B cell (primary cell): ENCODE measurements around the gene STX17. TPM values are rescaled to one million over a fixed set of nuclear protein-coding genes. Genes with fewer than 3 reads are reported as not detected.
A peak's percentile ranks its signal among the peaks of the same experiment; 100 is the strongest.

Experiments used
- ATAC-seq: fragments of 200-7000 bp; cut with Tn5 transposase; one replicate; pipeline ENCODE4 v1.10.0; 2021; ENCODE audit warnings: low read depth, mild to moderate bottlenecking, moderate number of reproducible peaks, moderate library complexity
- CTCF ChIA-PET: fragments of 350-600 bp; sonication (Branson Sonifier 250); formaldehyde crosslinking; loops from one replicate; lab custom pipeline; 2021; ENCODE audit warnings: antibody characterized with exemption, inconsistent platforms; lab: Charles Lee
- POLR2A ChIA-PET: fragments of 350-600 bp; sonication (Branson Sonifier 250); formaldehyde crosslinking; loops from one replicate; lab custom pipeline; 2021; ENCODE audit warnings: antibody characterized with exemption; lab: Charles Lee
- DNase-seq: peaks from one replicate; pipeline ENCODE4 v3.0.0; 2013
- H2AFZ ChIP-seq: 2 replicates; pipeline ENCODE4 v1.6.1; 2012; ENCODE audit warnings: mild to moderate bottlenecking, low read depth, low read length; ENCODE audit not compliant: insufficient read depth, poor library complexity, severe bottlenecking
- H3K27ac ChIP-seq, 2 donors: 1 replicate in 1 of 2; 2 replicates in 1 of 2; pipeline ENCODE4 v1.5.1; 2012 to 2013; ENCODE audit warnings: low read length in 2 of 2, mild to moderate bottlenecking in 2 of 2, moderate library complexity in 1 of 2
- H3K27me3 ChIP-seq, 4 experiments: fragments of 200-600 bp in 1 of 4; sonication (generic) in 1 of 4; replicated peaks in 1 of 4; 1 replicate in 2 of 4; 2 replicates in 2 of 4; pipeline versions ENCODE4 v1.6.1 to v1.7.0; 2013 to 2016; ENCODE audit warnings: low read length in 3 of 4, mild to moderate bottlenecking in 2 of 4, mixed read lengths in 1 of 4, moderate library complexity in 1 of 4; ENCODE audit not compliant: insufficient read depth in 4 of 4, control insufficient read depth in 3 of 4; ENCODE audit errors: control extremely low read depth in 1 of 4
- H3K36me3 ChIP-seq, 2 experiments: replicated peaks in 1 of 2; 1 replicate in 1 of 2; 2 replicates in 1 of 2; pipeline versions ENCODE4 v1.6.1 to v1.7.1; 2013; ENCODE audit warnings: low read length in 1 of 2; ENCODE audit not compliant: insufficient read depth in 2 of 2, control insufficient read depth in 1 of 2; ENCODE audit errors: control extremely low read depth in 1 of 2, extremely low read depth in 1 of 2
- H3K4me1 ChIP-seq, 2 donors: fragments of 200-600 bp in 1 of 2; sonication (generic) in 1 of 2; 1 replicate in 1 of 2; 2 replicates in 1 of 2; pipeline versions ENCODE4 v1.5.1 to v1.6.1; 2013 to 2017; ENCODE audit warnings: low read length in 2 of 2; ENCODE audit not compliant: control insufficient read depth in 2 of 2, insufficient read depth in 2 of 2
- H3K4me2 ChIP-seq: replicated peaks from 2 replicates; pipeline ENCODE3; 2012; ENCODE audit warnings: mild to moderate bottlenecking, low read depth, low read length; ENCODE audit not compliant: poor library complexity, severe bottlenecking
- H3K4me3 ChIP-seq, 5 experiments: fragments of 200-600 bp in 1 of 5; sonication (generic) in 1 of 5; 1 replicate in 3 of 5; 2 replicates in 2 of 5; pipeline versions ENCODE4 v1.5.1 to v1.7.0; 2011 to 2016; ENCODE audit warnings: low read length in 4 of 5, mild to moderate bottlenecking in 4 of 5, low read depth in 2 of 5, control low read depth in 1 of 5, moderate library complexity in 1 of 5; ENCODE audit not compliant: insufficient read depth in 1 of 5; ENCODE audit errors: control extremely low read depth in 1 of 5, extremely low read depth in 1 of 5
- H3K79me2 ChIP-seq: fragments of 200-600 bp; sonication (generic); one replicate; pipeline ENCODE4 v1.6.0; 2016; ENCODE audit warnings: low read length; ENCODE audit not compliant: control insufficient read depth, insufficient read depth
- H3K9ac ChIP-seq: fragments of 200-600 bp; sonication (generic); 2 replicates; pipeline ENCODE4 v1.6.1; 2017; ENCODE audit warnings: mild to moderate bottlenecking, low read length, moderate library complexity
- H3K9me3 ChIP-seq, 3 donors: one replicate each; pipeline versions ENCODE4 v1.6.1 to v1.7.1; 2013; ENCODE audit warnings: low read length in 2 of 3; ENCODE audit not compliant: control insufficient read depth in 2 of 3, insufficient read depth in 1 of 3; ENCODE audit errors: control extremely low read depth in 1 of 3
- H4K20me1 ChIP-seq: 2 replicates; pipeline ENCODE4 v1.6.0; 2012; ENCODE audit warnings: mild to moderate bottlenecking, low read length; ENCODE audit not compliant: insufficient read depth, control insufficient read depth, poor library complexity, severe bottlenecking
- H3K27ac Mint-ChIP-seq: one replicate; pipeline ENCODE4 v1.8.0; 2021; ENCODE audit warnings: mixed read lengths
- H3K27me3 Mint-ChIP-seq: one replicate; pipeline ENCODE4 v1.8.0; 2021; ENCODE audit warnings: mixed read lengths
- H3K4me1 Mint-ChIP-seq: one replicate; pipeline ENCODE4 v1.8.0; 2021; ENCODE audit warnings: mixed read lengths
- H3K4me3 Mint-ChIP-seq: one replicate; pipeline ENCODE4 v1.8.0; 2021; ENCODE audit warnings: mixed read lengths
- H3K9me3 Mint-ChIP-seq: one replicate; pipeline ENCODE4 v1.8.0; 2022; ENCODE audit warnings: mixed read lengths; ENCODE audit not compliant: insufficient read depth
- CTCF ChIP-seq: fragments of 200-600 bp; IDR thresholded peaks from one replicate; pipeline ENCODE4 v1.8.0; 2022; ENCODE audit warnings: antibody characterized with exemption, mild to moderate bottlenecking
- EZH2 ChIP-seq: IDR thresholded peaks from 2 replicates; pipeline ENCODE4 v1.6.1; 2012; ENCODE audit warnings: borderline replicate concordance, low read depth, mild to moderate bottlenecking, moderate library complexity, low read length; ENCODE audit not compliant: insufficient read depth, poor library complexity, severe bottlenecking
- WGBS: methylation state at CpG from one replicate; pipeline ENCODE4 v1.1.5; 2013; ENCODE audit warnings: missing lambda C conversion rate; ENCODE audit not compliant: insufficient coverage; 5-methylcytosine and 5-hydroxymethylcytosine counted together
- intact Hi-C: fragments of 100-400 bp; cut with micrococcal nuclease; formaldehyde crosslinking; loops from one replicate; pipeline ENCODE4 v1.10.0; 2022
- polyA plus RNA-seq: library from polyadenylated mRNA; depleted of rRNA; stranded (reverse); fragments of >200 nt; gene quantifications from 2 replicates; pipeline ENCODE4 v1.2.3, GENCODE V29; 2012
- total RNA-seq, 2 donors: library from RNA; stranded (reverse); fragments of 120-200 nt in 1 of 2; gene quantifications; 1 replicate in 1 of 2; 2 replicates in 1 of 2; pipeline versions ENCODE4 v1.2.3 to v1.2.4, GENCODE V29; 2013 to 2022

The STX17 gene
- total and polyA plus RNA-seq, 2 donors (not counting 1 experiment from before 2014, with no cell fraction given), result 7.2 to 40.2 TPM

- H3K4me3 Mint-ChIP-seq, result no peak overlapping the region
Measured at GRCh38 chr9:100014846-100015245, 108.4 kb downstream of the STX17 start.

GRCh38 chr9:100019541-100019940 is 113.1 kb downstream of the STX17 start:
- H3K4me1 ChIP-seq, result no peaks in the 10 kb centered on the region
- Mint-ChIP-seq H3K27ac (no peak overlapping the region), H3K9me3 (no peaks in the 10 kb centered on the region), H3K4me3 (no peak overlapping the region), H3K27me3 (no peaks in the 10 kb centered on the region), H3K4me1 (no peaks in the 10 kb centered on the region)
- H3K9ac ChIP-seq, result no peak overlapping the region
- no peak overlapping the region for H3K27ac ChIP-seq
- DNase-seq (no peak), ATAC-seq (no peak)
- no peak overlapping the region for H2AFZ ChIP-seq
- peaks cover 19% of the 10 kb centered on the region for H3K79me2 ChIP-seq
- no peak overlapping the region for H3K4me2 ChIP-seq
- WGBS, result 100% methylated on average over 1 of the region's 1 CpG
- H3K9me3 ChIP-seq, result no peaks in the 10 kb centered on the region
- CTCF ChIA-PET, result interaction anchor here (0.8 kb wide), 1 partner anchor 7 kb away, joined by 3 read pairs; no protein-coding TSS in a partner anchor
- POLR2A ChIA-PET, result no interaction called here
- peaks cover 14 to 69% of the 10 kb centered on the region in 2 experiments for H3K36me3 ChIP-seq
- no peak for TF ChIP-seq CTCF
- no peak for TF ChIP-seq EZH2
- peaks cover 13% of the 10 kb centered on the region for H4K20me1 ChIP-seq
- no peaks in the 10 kb centered on the region for H3K27me3 ChIP-seq
- intact Hi-C loops, result no loop called here
- no peak overlapping the region for H3K4me3 ChIP-seq

More at GRCh38 chr9:100014846-100015245, 108.4 kb downstream of the STX17 start:
- Histone ChIP-seq H4K20me1 (peaks cover 9% of the 10 kb centered on the region), H3K4me2 (no peak overlapping the region), H3K9ac (no peak overlapping the region), H3K36me3 (peaks cover 15 to 61% of the 10 kb centered on the region in 2 experiments), H3K27ac (no peak overlapping the region), H3K9me3 (peaks cover 0 to 5% (median 4%) of the 10 kb centered on the region in 3 donors), H3K27me3 (no peaks in the 10 kb centered on the region), H2AFZ (no peak overlapping the region), H3K4me1 (no peaks in the 10 kb centered on the region), H3K79me2 (no peaks in the 10 kb centered on the region), H3K4me3 (no peak overlapping the region)
- POLR2A ChIA-PET, result no interaction called here
- Mint-ChIP-seq H3K9me3 (peaks cover 2% of the 10 kb centered on the region), H3K27ac (peak overlapping the region; percentile 15), H3K27me3 (no peaks in the 10 kb centered on the region), H3K4me1 (no peaks in the 10 kb centered on the region)
- ATAC-seq (no peak), DNase-seq (no peak)
- TF ChIP-seq EZH2 (no peak), CTCF (no peak)
- CTCF ChIA-PET, result interaction anchor here (0.5 to 1.7 kb wide), 2 partner anchors 43 to 852 kb away, joined by 5 to 8 read pairs; no protein-coding TSS in a partner anchor
- intact Hi-C loops, result loop anchor here (5.0 kb wide), 1 partner anchor 213 kb away; no protein-coding TSS in a partner anchor

Other genes with a start within 250 kb of the STX17 start
- gene NR4A3, start 84.8 kb upstream of the STX17 start, total RNA-seq, result 20.1 and 21.0 TPM in 2 replicates
- 2.5 and 15.7 TPM in 2 replicates for gene NR4A3, start 84.8 kb upstream of the STX17 start, polyA plus RNA-seq
- 16.9 and 18.4 TPM in 2 replicates for gene ERP44, start 192.3 kb downstream of the STX17 start, total RNA-seq
- 10.5 and 11.2 TPM in 2 replicates for gene ERP44, start 192.3 kb downstream of the STX17 start, polyA plus RNA-seq
- 34.6 and 37.0 TPM in 2 replicates for gene INVS, start 192.6 kb downstream of the STX17 start, total RNA-seq
- gene INVS, start 192.6 kb downstream of the STX17 start, polyA plus RNA-seq, result 12.0 and 13.9 TPM in 2 replicates